HL-60 (cell line): ENCODE measurements around the gene RBM39.
A peak's percentile ranks its signal among the peaks of the same experiment; 100 is the strongest.

Source experiments
- DNase-seq, 2 experiments: peaks; one replicate each; pipeline ENCODE4 v3.0.0-alpha.2; 2010 to 2020; ENCODE audit warnings: low read depth in 1 of 2, low spot score in 1 of 2
- H3K27ac ChIP-seq: fragments of 250-450 bp; sonication (Bioruptor Pico); replicated peaks from 2 replicates; pipeline ENCODE4 v1.5.1; 2020; ENCODE audit warnings: mild to moderate bottlenecking, moderate library complexity
- H3K27me3 ChIP-seq: fragments of 250-450 bp; sonication (Bioruptor Pico); 2 replicates; pipeline ENCODE4 v1.5.1; 2021; ENCODE audit warnings: mild to moderate bottlenecking, moderate library complexity; ENCODE audit not compliant: insufficient read depth, poor library complexity, severe bottlenecking
- H3K4me3 ChIP-seq: replicated peaks from 2 replicates; pipeline ENCODE4 v1.5.1; 2011; ENCODE audit warnings: mild to moderate bottlenecking, control low read depth, low read length; ENCODE audit not compliant: insufficient read depth
- CTCF ChIP-seq: IDR thresholded peaks from one replicate; pipeline ENCODE4 v1.5.1; 2011; ENCODE audit warnings: low read length, control low read depth, inconsistent platforms; ENCODE audit not compliant: insufficient read depth
- GABPA ChIP-seq: IDR thresholded peaks from 2 replicates; pipeline ENCODE4 v1.6.1; 2012; ENCODE audit warnings: low read depth
- POLR2AphosphoS5 ChIP-seq: IDR thresholded peaks from 2 replicates; pipeline ENCODE4 v1.6.1; 2012; ENCODE audit warnings: low read depth
- REST ChIP-seq: IDR thresholded peaks from 2 replicates; pipeline ENCODE4 v1.6.1; 2012; ENCODE audit warnings: low read depth; ENCODE audit not compliant: insufficient replicate concordance
- SPI1 ChIP-seq: IDR thresholded peaks from 2 replicates; pipeline ENCODE4 v1.6.1; 2012; ENCODE audit warnings: low read depth, mild to moderate bottlenecking, borderline replicate concordance

The RBM39 gene

GRCh38 chr20:35662551-35662950, 79.5 kb downstream of the RBM39 start:
- TF ChIP-seq POLR2AphosphoS5: no peak
- TF ChIP-seq REST: no peak
- no peak for TF ChIP-seq CTCF
- no peak for TF ChIP-seq SPI1
- no peak for TF ChIP-seq GABPA
- DNase-seq: no peak
- Histone ChIP-seq H3K4me3 (peak overlapping the region; percentile 75), H3K27ac (no peak overlapping the region; the same call in 1 of the 2 replicates), H3K27me3 (no peaks in the 10 kb centered on the region)

GRCh38 chr20:35661908-35662307, 80.2 kb downstream of the RBM39 start:
- Histone ChIP-seq H3K4me3 (peak overlapping the region; percentile 75), H3K27ac (no peak overlapping the region), H3K27me3 (no peaks in the 10 kb centered on the region)
- TF ChIP-seq REST (no peak), SPI1 (no peak), GABPA (no peak), CTCF (no peak), POLR2AphosphoS5 (no peak)
- no peak for DNase-seq

- H3K27me3 ChIP-seq: no peaks in the 10 kb centered on the region
- no peak for TF ChIP-seq CTCF
- TF ChIP-seq GABPA: no peak
- no peak for TF ChIP-seq POLR2AphosphoS5
- no peak for TF ChIP-seq REST
- no peak for TF ChIP-seq SPI1
- no peak overlapping the region; the same call in 1 of the 2 replicates for H3K27ac ChIP-seq
- H3K4me3 ChIP-seq: no peak overlapping the region
- DNase-seq: no peak
Observed at GRCh38 chr20:35661053-35661452, 81.0 kb downstream of the RBM39 start.
